IMR-90 (cell line): ENCODE measurements around the gene CDC45.
"Not testable (repeated sequence)": the region's sequence is repeated elsewhere in the genome, so short reads cannot be mapped to it uniquely, and the experiment has no call there.

ENCODE experiments used
- CEBPB ChIP-seq: IDR thresholded peaks from 2 replicates; pipeline ENCODE4 v1.6.1; 2012; ENCODE audit warnings: low read depth, low read length, improper control_type of control experiment
- CHD1 ChIP-seq: IDR thresholded peaks from 2 replicates; pipeline ENCODE4 v1.6.1; 2012; ENCODE audit warnings: low read depth, low read length, improper control_type of control experiment
- ELK1 ChIP-seq: fragments of 150-350 bp; IDR thresholded peaks from 2 replicates; pipeline ENCODE4 v1.6.1; 2016; ENCODE audit warnings: low read depth, mild to moderate bottlenecking, low read length, moderate library complexity, borderline replicate concordance
- FOS ChIP-seq: fragments of 150-350 bp; IDR thresholded peaks from 2 replicates; pipeline ENCODE4 v1.6.1; 2016; ENCODE audit warnings: low read depth, low read length
- MAFK ChIP-seq: IDR thresholded peaks from 2 replicates; pipeline ENCODE4 v1.6.1; 2012; ENCODE audit warnings: low read depth, low read length, improper control_type of control experiment
- MAZ ChIP-seq: IDR thresholded peaks from 2 replicates; pipeline ENCODE4 v1.6.1; 2012; ENCODE audit warnings: low read depth, mild to moderate bottlenecking, low read length, improper control_type of control experiment, moderate library complexity, borderline replicate concordance
- MXI1 ChIP-seq: IDR thresholded peaks from 2 replicates; pipeline ENCODE4 v1.6.1; 2012; ENCODE audit warnings: low read depth, mild to moderate bottlenecking, low read length, moderate library complexity, borderline replicate concordance
- POLR2A ChIP-seq: IDR thresholded peaks from 2 replicates; pipeline ENCODE4 v1.6.1; 2012; ENCODE audit warnings: mild to moderate bottlenecking, low read depth, low read length
- RAD21 ChIP-seq: IDR thresholded peaks from 2 replicates; pipeline ENCODE4 v1.6.1; 2012; ENCODE audit warnings: low read length, improper control_type of control experiment
- RCOR1 ChIP-seq: IDR thresholded peaks from 2 replicates; pipeline ENCODE4 v1.6.1; 2012; ENCODE audit warnings: mild to moderate bottlenecking, low read length, improper control_type of control experiment; ENCODE audit not compliant: insufficient replicate concordance
- RFX5 ChIP-seq: IDR thresholded peaks from 2 replicates; pipeline ENCODE4 v1.8.0; 2012; ENCODE audit warnings: low read depth, mild to moderate bottlenecking, low read length, moderate library complexity
- SMC3 ChIP-seq: fragments of 150-350 bp; IDR thresholded peaks from 2 replicates; pipeline ENCODE4 v1.6.1; 2016; ENCODE audit warnings: low read depth, mild to moderate bottlenecking, antibody characterized with exemption, low read length, moderate library complexity
- TF ChIP-seq, protein P1 (sequence below): conservative IDR thresholded peaks from 2 replicates; pipeline ENCODE4 v1.5.1; 2012; ENCODE audit warnings: mild to moderate bottlenecking, low read depth, low read length, improper control_type of control experiment

- TF ChIP-seq, protein P1, sequence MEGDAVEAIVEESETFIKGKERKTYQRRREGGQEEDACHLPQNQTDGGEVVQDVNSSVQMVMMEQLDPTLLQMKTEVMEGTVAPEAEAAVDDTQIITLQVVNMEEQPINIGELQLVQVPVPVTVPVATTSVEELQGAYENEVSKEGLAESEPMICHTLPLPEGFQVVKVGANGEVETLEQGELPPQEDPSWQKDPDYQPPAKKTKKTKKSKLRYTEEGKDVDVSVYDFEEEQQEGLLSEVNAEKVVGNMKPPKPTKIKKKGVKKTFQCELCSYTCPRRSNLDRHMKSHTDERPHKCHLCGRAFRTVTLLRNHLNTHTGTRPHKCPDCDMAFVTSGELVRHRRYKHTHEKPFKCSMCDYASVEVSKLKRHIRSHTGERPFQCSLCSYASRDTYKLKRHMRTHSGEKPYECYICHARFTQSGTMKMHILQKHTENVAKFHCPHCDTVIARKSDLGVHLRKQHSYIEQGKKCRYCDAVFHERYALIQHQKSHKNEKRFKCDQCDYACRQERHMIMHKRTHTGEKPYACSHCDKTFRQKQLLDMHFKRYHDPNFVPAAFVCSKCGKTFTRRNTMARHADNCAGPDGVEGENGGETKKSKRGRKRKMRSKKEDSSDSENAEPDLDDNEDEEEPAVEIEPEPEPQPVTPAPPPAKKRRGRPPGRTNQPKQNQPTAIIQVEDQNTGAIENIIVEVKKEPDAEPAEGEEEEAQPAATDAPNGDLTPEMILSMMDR = not testable (repeated sequence)
- TF ChIP-seq SMC3, POLR2A, RFX5, ELK1, CHD1, MAZ, MXI1, RAD21, MAFK, CEBPB, RCOR1, FOS: not testable (repeated sequence)
Measured at GRCh38 chr22:19531327-19531726, 51.6 kb downstream of the CDC45 start.
